B cell (primary cell): Measurements from ENCODE around the gene KCNMB2. TPM values are rescaled to one million over a fixed set of nuclear protein-coding genes. Genes with fewer than 3 reads are reported as not detected.

Experiments
- ATAC-seq: fragments of 200-7000 bp; cut with Tn5 transposase; one replicate; pipeline ENCODE4 v1.10.0; 2021; ENCODE audit warnings: low read depth, mild to moderate bottlenecking, moderate number of reproducible peaks, moderate library complexity
- CTCF ChIA-PET: fragments of 350-600 bp; sonication (Branson Sonifier 250); formaldehyde crosslinking; loops from one replicate; lab custom pipeline; 2021; ENCODE audit warnings: antibody characterized with exemption, inconsistent platforms; lab: Charles Lee
- POLR2A ChIA-PET: fragments of 350-600 bp; sonication (Branson Sonifier 250); formaldehyde crosslinking; loops from one replicate; lab custom pipeline; 2021; ENCODE audit warnings: antibody characterized with exemption; lab: Charles Lee
- DNase-seq: peaks from one replicate; pipeline ENCODE4 v3.0.0; 2013
- H2AFZ ChIP-seq: 2 replicates; pipeline ENCODE4 v1.6.1; 2012; ENCODE audit warnings: mild to moderate bottlenecking, low read depth, low read length; ENCODE audit not compliant: insufficient read depth, poor library complexity, severe bottlenecking
- H3K27ac ChIP-seq, 2 donors: 1 replicate in 1 of 2; 2 replicates in 1 of 2; pipeline ENCODE4 v1.5.1; 2012 to 2013; ENCODE audit warnings: low read length in 2 of 2, mild to moderate bottlenecking in 2 of 2, moderate library complexity in 1 of 2
- H3K27me3 ChIP-seq, 4 experiments: fragments of 200-600 bp in 1 of 4; sonication (generic) in 1 of 4; replicated peaks in 1 of 4; 1 replicate in 2 of 4; 2 replicates in 2 of 4; pipeline versions ENCODE4 v1.6.1 to v1.7.0; 2013 to 2016; ENCODE audit warnings: low read length in 3 of 4, mild to moderate bottlenecking in 2 of 4, mixed read lengths in 1 of 4, moderate library complexity in 1 of 4; ENCODE audit not compliant: insufficient read depth in 4 of 4, control insufficient read depth in 3 of 4; ENCODE audit errors: control extremely low read depth in 1 of 4
- H3K36me3 ChIP-seq, 2 experiments: replicated peaks in 1 of 2; 1 replicate in 1 of 2; 2 replicates in 1 of 2; pipeline versions ENCODE4 v1.6.1 to v1.7.1; 2013; ENCODE audit warnings: low read length in 1 of 2; ENCODE audit not compliant: insufficient read depth in 2 of 2, control insufficient read depth in 1 of 2; ENCODE audit errors: control extremely low read depth in 1 of 2, extremely low read depth in 1 of 2
- H3K4me1 ChIP-seq, 2 donors: fragments of 200-600 bp in 1 of 2; sonication (generic) in 1 of 2; 1 replicate in 1 of 2; 2 replicates in 1 of 2; pipeline versions ENCODE4 v1.5.1 to v1.6.1; 2013 to 2017; ENCODE audit warnings: low read length in 2 of 2; ENCODE audit not compliant: control insufficient read depth in 2 of 2, insufficient read depth in 2 of 2
- H3K4me2 ChIP-seq: replicated peaks from 2 replicates; pipeline ENCODE3; 2012; ENCODE audit warnings: mild to moderate bottlenecking, low read depth, low read length; ENCODE audit not compliant: poor library complexity, severe bottlenecking
- H3K4me3 ChIP-seq, 5 experiments: fragments of 200-600 bp in 1 of 5; sonication (generic) in 1 of 5; 1 replicate in 3 of 5; 2 replicates in 2 of 5; pipeline versions ENCODE4 v1.5.1 to v1.7.0; 2011 to 2016; ENCODE audit warnings: low read length in 4 of 5, mild to moderate bottlenecking in 4 of 5, low read depth in 2 of 5, control low read depth in 1 of 5, moderate library complexity in 1 of 5; ENCODE audit not compliant: insufficient read depth in 1 of 5; ENCODE audit errors: control extremely low read depth in 1 of 5, extremely low read depth in 1 of 5
- H3K79me2 ChIP-seq: fragments of 200-600 bp; sonication (generic); one replicate; pipeline ENCODE4 v1.6.0; 2016; ENCODE audit warnings: low read length; ENCODE audit not compliant: control insufficient read depth, insufficient read depth
- H3K9ac ChIP-seq: fragments of 200-600 bp; sonication (generic); 2 replicates; pipeline ENCODE4 v1.6.1; 2017; ENCODE audit warnings: mild to moderate bottlenecking, low read length, moderate library complexity
- H3K9me3 ChIP-seq, 3 donors: one replicate each; pipeline versions ENCODE4 v1.6.1 to v1.7.1; 2013; ENCODE audit warnings: low read length in 2 of 3; ENCODE audit not compliant: control insufficient read depth in 2 of 3, insufficient read depth in 1 of 3; ENCODE audit errors: control extremely low read depth in 1 of 3
- H4K20me1 ChIP-seq: 2 replicates; pipeline ENCODE4 v1.6.0; 2012; ENCODE audit warnings: mild to moderate bottlenecking, low read length; ENCODE audit not compliant: insufficient read depth, control insufficient read depth, poor library complexity, severe bottlenecking
- H3K27ac Mint-ChIP-seq: one replicate; pipeline ENCODE4 v1.8.0; 2021; ENCODE audit warnings: mixed read lengths
- H3K27me3 Mint-ChIP-seq: one replicate; pipeline ENCODE4 v1.8.0; 2021; ENCODE audit warnings: mixed read lengths
- H3K4me1 Mint-ChIP-seq: one replicate; pipeline ENCODE4 v1.8.0; 2021; ENCODE audit warnings: mixed read lengths
- H3K4me3 Mint-ChIP-seq: one replicate; pipeline ENCODE4 v1.8.0; 2021; ENCODE audit warnings: mixed read lengths
- H3K9me3 Mint-ChIP-seq: one replicate; pipeline ENCODE4 v1.8.0; 2022; ENCODE audit warnings: mixed read lengths; ENCODE audit not compliant: insufficient read depth
- EZH2 ChIP-seq: IDR thresholded peaks from 2 replicates; pipeline ENCODE4 v1.6.1; 2012; ENCODE audit warnings: borderline replicate concordance, low read depth, mild to moderate bottlenecking, moderate library complexity, low read length; ENCODE audit not compliant: insufficient read depth, poor library complexity, severe bottlenecking
- WGBS: methylation state at CpG from one replicate; pipeline ENCODE4 v1.1.5; 2013; ENCODE audit warnings: missing lambda C conversion rate; ENCODE audit not compliant: insufficient coverage; 5-methylcytosine and 5-hydroxymethylcytosine counted together
- intact Hi-C: fragments of 100-400 bp; cut with micrococcal nuclease; formaldehyde crosslinking; loops from one replicate; pipeline ENCODE4 v1.10.0; 2022
- polyA plus RNA-seq: library from polyadenylated mRNA; depleted of rRNA; stranded (reverse); fragments of >200 nt; gene quantifications from 2 replicates; pipeline ENCODE4 v1.2.3, GENCODE V29; 2012
- total RNA-seq, 2 donors: library from RNA; stranded (reverse); fragments of 120-200 nt in 1 of 2; gene quantifications; 1 replicate in 1 of 2; 2 replicates in 1 of 2; pipeline versions ENCODE4 v1.2.3 to v1.2.4, GENCODE V29; 2013 to 2022
- TF ChIP-seq, protein P1 (sequence below): fragments of 200-600 bp; IDR thresholded peaks from one replicate; pipeline ENCODE4 v1.8.0; 2022; ENCODE audit warnings: antibody characterized with exemption, mild to moderate bottlenecking

Gene KCNMB2
- total and polyA plus RNA-seq, 2 donors (not counting 1 experiment from before 2014, with no cell fraction given): not detected

DNA sequence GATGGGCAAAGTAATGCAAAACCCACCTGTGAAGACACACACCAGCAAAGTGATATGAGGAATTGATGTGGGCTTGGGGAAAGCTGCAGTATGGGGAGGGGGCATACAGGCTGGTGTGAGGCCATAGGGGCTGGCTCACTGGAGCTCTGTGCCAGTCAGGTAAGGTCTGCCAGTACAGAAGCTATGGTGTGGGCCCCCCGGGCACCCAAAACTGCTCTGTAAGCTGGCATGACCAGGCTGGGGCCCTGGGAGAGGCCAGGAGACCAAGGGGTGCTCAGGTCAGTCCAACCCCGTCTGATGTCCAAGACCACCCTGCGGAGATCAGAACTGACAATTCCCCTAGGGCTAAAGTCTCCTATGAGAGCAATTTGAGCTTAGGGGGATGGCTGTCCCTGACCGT lies 163.1 kb downstream of the KCNMB2 start:
- H3K4me3 Mint-ChIP-seq: no peak overlapping the region
- WGBS: 91% methylated on average over 1 of the region's 4 CpGs
- no peak for ATAC-seq
- H3K27ac Mint-ChIP-seq: no peak overlapping the region
- peaks cover 0 to 19% (median 2%) of the 10 kb centered on the region in 3 donors for H3K9me3 ChIP-seq
- no peak for DNase-seq
- H3K27me3 ChIP-seq: no peaks in the 10 kb centered on the region
- H3K4me3 ChIP-seq: no peak overlapping the region
- no peaks in the 10 kb centered on the region for H3K4me1 ChIP-seq
- no peaks in the 10 kb centered on the region for H3K79me2 ChIP-seq
- H4K20me1 ChIP-seq: no peaks in the 10 kb centered on the region
- H3K4me2 ChIP-seq: no peak overlapping the region
- POLR2A ChIA-PET: no interaction called here
- H3K27me3 Mint-ChIP-seq: no peaks in the 10 kb centered on the region
- H3K9ac ChIP-seq: no peak overlapping the region
- H3K36me3 ChIP-seq: no peaks in the 10 kb centered on the region
- CTCF ChIA-PET: no interaction called here
- TF ChIP-seq, protein P1, sequence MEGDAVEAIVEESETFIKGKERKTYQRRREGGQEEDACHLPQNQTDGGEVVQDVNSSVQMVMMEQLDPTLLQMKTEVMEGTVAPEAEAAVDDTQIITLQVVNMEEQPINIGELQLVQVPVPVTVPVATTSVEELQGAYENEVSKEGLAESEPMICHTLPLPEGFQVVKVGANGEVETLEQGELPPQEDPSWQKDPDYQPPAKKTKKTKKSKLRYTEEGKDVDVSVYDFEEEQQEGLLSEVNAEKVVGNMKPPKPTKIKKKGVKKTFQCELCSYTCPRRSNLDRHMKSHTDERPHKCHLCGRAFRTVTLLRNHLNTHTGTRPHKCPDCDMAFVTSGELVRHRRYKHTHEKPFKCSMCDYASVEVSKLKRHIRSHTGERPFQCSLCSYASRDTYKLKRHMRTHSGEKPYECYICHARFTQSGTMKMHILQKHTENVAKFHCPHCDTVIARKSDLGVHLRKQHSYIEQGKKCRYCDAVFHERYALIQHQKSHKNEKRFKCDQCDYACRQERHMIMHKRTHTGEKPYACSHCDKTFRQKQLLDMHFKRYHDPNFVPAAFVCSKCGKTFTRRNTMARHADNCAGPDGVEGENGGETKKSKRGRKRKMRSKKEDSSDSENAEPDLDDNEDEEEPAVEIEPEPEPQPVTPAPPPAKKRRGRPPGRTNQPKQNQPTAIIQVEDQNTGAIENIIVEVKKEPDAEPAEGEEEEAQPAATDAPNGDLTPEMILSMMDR: no peak
- no peak for TF ChIP-seq EZH2
- no peaks in the 10 kb centered on the region for H3K4me1 Mint-ChIP-seq
- no peak overlapping the region for H2AFZ ChIP-seq
- intact Hi-C loops: no loop called here
- H3K27ac ChIP-seq: no peak overlapping the region
- H3K9me3 Mint-ChIP-seq: peaks cover 9% of the 10 kb centered on the region

DNA sequence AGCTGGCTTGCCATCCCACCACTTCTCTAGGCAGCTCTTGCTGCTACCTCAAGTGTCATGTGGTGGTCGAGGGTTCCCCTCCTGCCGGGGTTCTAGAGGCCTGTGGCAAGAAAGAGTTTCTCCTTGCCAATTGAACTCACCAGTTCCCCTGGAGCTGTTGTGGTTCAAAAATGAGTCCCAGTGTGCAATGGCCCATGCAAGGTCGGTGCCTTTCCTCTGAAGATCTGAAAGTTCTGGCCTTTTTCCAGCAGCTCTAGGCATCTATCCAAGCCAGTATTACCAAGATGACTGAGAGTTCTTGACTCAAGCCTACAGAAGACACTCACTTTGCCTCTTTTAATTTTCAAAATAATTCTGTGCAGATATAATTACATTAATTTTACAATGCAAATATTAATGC lies 163.6 kb downstream of the KCNMB2 start:
- Mint-ChIP-seq H3K4me3 (no peak overlapping the region), H3K4me1 (no peaks in the 10 kb centered on the region), H3K27ac (no peak overlapping the region), H3K9me3 (peaks cover 9% of the 10 kb centered on the region), H3K27me3 (no peaks in the 10 kb centered on the region)
- H3K36me3 ChIP-seq: no peaks in the 10 kb centered on the region
- ChIA-PET POLR2A (no interaction called here), CTCF (no interaction called here)
- H4K20me1 ChIP-seq: no peaks in the 10 kb centered on the region
- no peaks in the 10 kb centered on the region for H3K27me3 ChIP-seq
- H2AFZ ChIP-seq: no peak overlapping the region
- H3K9me3 ChIP-seq: peaks cover 0 to 16% (median 2%) of the 10 kb centered on the region in 3 donors
- no peak overlapping the region for H3K27ac ChIP-seq
- no peak for DNase-seq
- TF ChIP-seq, protein P1: no peak
- no peak for TF ChIP-seq EZH2
- no peak overlapping the region for H3K4me2 ChIP-seq
- 73% methylated on average over 3 of the region's 3 CpGs for WGBS
- intact Hi-C loops: no loop called here
- H3K4me1 ChIP-seq: no peaks in the 10 kb centered on the region
- H3K4me3 ChIP-seq: no peak overlapping the region
- no peak for ATAC-seq
- no peak overlapping the region for H3K9ac ChIP-seq
- H3K79me2 ChIP-seq: no peaks in the 10 kb centered on the region
